Right hindlimb (tissue), 1 donor: Measurements from ENCODE around the gene SETD4.
"Not testable (repeated sequence)": the region's sequence is repeated elsewhere in the genome, so short reads cannot be mapped to it uniquely, and the experiment has no call there.

ENCODE experiments used
- DNase-seq: peaks from one replicate; pipeline ENCODE4 v3.0.0-alpha.2; 2018

Gene SETD4

DNA sequence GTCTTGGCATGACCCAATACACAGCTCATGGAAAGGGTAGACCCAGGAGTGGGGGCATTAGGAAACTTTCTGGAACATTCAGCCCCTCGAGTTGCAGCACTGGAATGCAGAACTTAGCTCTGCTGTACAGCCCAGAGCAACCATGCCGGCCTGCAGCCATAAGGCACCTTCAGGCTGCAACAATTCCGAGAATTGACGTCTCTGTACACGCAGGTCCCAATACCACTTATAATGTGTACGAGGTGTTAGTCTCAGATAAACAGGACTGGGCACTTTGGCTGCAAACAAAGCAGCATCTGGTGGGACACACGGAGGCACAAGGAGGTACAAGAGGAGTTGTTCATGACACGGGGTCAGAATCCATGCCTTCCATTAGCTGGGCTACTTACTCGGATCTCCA, 17.4 kb upstream of the SETD4 start:
- no peak for DNase-seq

GRCh38 chr21:36076878-36077655, 16.7 kb upstream of the SETD4 start:
- DNase-seq, result no peak

GRCh38 chr21:36075953-36076352, 15.6 kb upstream of the SETD4 start:
- DNase-seq, result no peak

- no peak for DNase-seq
Observed at GRCh38 chr21:36075171-36075570, 14.8 kb upstream of the SETD4 start.

GRCh38 chr21:36073911-36074310, 13.6 kb upstream of the SETD4 start:
- not testable (repeated sequence) for DNase-seq

DNA sequence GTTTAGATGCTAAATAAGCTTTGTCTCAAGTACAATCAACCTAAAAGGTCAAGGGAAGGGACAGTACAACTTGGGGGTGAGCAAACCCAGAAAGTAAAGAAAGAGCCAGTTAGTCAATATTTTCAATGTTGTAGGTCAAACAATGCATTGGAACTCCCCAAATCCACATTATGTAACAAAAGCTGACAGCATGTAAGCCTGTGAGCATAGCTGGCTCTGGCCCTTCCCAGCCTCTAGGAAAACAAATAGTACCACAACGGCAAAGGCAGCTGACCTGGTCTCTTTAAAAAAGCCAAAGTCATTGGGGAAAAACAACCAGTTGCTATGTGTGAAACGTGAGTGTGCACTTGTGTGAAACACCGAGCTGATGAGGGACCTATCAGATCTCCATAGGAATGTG, 12.9 kb upstream of the SETD4 start:
- no peak for DNase-seq

GRCh38 chr21:36072453-36073162, 12.3 kb upstream of the SETD4 start:
- DNase-seq, result no peak

DNA sequence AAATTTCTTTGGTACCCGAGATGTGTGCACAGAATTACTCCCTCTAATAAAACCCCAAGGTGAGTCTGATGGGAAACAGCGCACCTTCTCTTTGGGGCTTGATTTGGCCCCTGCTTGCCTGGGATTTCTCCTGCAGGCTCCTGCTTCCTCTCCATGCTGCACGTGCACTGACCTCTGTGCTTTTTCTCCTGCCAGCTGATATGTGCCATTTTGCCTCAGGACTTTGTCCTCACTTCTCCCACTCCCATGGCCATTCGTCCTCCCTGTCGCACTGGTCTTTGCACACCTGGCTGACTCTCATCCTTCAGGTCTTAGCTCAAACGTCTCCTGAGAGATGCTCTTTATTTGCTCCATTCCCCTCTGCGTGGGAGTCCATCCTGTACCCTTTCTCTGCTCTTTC, 10.7 kb upstream of the SETD4 start:
- DNase-seq, result no peak

- DNase-seq, result peak; percentile 92
Observed at GRCh38 chr21:36069713-36070583, 9.6 kb upstream of the SETD4 start, which contains the start of gene CBR1. TSS of gene CBR1 (plus strand) at chr21:36070024. CDS start at chr21:36070116, 92 bp downstream.

DNA sequence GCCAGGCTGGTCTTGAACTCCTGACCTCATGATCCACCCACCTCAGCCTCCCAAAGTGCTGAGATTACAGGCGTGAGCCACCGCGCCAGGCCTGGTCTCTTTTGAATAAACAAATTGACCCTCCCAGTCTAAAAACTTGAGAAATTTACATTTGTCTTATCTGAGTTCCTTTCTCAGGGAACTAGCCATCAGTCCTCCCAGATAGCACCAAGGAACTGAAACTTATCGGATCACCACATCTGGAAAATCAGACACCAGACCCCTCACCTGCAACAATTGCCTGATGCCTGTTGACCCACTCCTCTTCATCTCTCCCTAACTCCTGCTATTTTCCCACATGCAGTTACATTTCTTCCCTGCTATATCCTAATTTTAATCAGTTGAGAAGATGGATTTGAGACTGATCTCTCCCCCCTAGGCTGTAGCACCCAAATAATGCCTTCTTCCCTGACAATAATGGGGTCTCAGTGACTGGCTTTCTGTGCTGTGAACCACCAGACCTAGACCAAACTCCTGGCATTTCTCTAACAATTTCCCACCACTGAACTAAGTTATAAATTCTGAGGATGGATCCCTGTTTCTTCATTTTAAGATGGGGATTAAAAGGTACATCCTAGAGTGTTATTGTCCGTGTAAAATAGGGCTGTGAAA, 8.5 kb upstream of the SETD4 start:
- DNase-seq, result no peak

GRCh38 chr21:36065497-36066036, 5.2 kb upstream of the SETD4 start:
- no peak for DNase-seq

DNA sequence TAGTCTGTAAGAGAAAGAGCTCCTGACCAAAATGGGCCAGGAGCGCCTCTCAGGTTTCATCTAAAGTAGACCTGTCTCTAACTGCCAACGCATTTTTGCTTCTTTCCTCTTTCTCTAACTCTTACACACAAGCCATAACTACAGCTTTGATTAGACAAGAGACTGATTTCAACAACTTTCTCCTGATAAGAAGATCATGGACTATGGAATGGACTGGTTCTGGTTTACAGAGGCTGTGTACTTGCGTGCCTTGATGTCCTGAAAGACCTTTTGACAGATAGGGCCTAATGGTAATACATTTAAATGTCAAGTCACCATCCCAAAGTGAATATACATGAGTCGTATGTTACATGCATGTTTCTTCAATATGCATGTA, 3.7 kb upstream of the SETD4 start:
- no peak for DNase-seq

GRCh38 chr21:36063375-36064084, 3.2 kb upstream of the SETD4 start:
- no peak for DNase-seq

DNA sequence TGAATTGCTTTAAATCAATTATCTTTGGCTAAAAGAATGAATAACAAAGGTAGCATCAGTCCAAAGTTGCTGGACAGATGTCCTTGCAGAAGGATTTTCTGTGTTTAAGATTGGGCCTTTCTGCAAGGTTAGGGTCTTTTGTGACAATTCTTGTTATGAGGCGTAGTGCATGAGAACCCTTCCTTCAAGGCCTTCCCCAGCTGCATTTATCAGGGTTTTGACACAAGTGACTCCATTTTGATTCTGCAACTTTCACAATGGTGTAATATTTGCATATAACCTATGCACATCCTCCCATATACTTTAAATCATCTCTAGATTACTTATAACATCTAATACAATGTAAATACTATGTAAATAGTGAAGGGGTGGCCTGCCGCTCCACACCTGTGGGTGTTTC, 1.1 kb upstream of the SETD4 start:
- DNase-seq, result no peak

DNA sequence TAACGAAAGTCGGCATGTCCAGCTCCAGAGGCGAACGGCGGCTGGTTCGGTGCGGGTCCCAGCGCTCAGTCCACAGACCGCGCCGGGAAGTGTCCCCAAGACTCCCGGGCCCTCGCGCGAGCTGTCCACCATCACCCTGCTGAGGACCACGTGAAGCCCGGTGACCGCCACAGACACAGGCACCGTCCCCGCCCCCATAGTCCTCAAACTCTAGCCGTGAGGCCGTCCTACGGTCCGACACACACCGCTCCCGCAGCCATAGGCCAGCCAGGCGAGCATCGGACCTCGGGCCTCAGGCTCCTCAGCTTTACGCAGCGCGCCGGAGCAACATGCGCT, 535 bp downstream of the SETD4 start:
- DNase-seq, result no peak

GRCh38 chr21:36055551-36055950, 4.8 kb downstream of the SETD4 start:
- no peak for DNase-seq

DNA sequence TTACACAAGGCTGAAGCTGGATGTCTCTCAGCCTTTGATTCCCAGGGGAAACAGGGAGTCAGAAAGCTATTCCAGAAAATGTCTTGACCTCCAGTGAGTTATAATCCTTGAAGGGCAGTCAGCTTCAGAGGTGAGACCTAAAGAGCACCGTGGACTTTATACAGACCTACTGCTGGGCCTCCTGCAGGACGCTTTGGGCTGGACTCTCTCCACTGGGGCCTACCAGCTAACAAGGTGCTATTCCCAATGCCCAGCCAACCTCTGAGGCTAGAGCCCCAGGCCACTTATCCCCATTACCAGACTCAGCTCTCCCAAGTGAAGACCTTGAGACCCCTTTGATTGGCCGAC, 6.6 kb downstream of the SETD4 start:
- DNase-seq, result no peak

DNA sequence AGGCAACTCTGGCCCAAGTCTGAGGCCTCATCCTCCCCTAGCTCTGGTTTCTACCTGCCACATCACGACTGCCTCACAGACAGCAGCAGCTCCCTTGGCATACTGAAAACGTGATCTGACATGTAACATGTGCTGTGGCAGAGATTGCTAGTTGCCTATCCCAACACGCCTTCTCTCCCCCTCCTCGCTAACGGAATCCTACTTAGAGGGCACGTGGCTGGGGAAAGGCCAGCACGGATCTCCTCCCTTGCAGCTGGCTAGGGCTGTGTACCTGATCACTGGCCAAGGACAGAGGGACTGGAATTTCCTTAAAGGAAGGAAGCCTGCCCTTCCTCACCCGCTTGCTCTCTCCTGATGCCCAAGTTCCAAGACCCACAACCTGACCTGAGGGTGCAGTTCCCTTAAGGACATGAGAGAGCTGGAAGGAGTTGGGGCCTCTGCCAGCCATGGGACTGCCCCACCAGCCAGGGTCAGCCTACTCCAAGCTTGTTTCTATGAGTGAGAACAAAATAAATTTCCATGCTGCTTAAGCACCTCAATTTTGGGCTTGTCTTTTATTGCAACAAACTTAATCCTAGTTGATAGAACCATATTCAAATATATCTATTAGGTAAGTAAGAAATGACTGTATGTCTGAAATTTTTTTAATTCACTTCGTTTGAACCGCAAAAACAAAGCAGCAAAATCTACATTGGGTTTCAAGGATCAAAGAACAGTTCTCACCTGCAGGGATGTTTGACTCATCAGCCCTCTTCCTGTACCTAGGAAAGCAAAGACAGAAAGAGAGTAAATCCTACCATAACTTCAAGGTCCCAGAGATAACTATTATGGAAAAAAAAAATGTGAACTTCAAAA, 7.2 kb downstream of the SETD4 start:
- DNase-seq, result no peak

DNA sequence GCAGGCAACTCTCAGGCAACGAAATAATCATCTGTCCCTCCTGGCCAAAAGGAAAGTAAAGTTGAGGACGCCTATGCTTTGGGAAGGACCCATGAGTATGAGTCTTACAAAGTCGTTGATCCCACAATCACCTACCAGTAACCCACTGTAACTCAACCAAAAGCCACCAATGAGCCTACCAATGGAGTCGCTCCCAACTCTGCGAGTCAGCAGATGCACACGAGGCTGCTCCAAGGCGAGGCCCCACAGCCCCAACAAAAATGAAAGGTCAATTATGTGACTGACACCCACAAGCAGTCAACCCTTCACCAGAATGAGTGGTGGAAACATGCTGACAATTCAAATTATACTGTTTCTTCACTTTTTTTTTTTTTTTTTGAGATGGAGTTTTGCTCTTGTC, 12.0 kb downstream of the SETD4 start:
- DNase-seq, result no peak

DNA sequence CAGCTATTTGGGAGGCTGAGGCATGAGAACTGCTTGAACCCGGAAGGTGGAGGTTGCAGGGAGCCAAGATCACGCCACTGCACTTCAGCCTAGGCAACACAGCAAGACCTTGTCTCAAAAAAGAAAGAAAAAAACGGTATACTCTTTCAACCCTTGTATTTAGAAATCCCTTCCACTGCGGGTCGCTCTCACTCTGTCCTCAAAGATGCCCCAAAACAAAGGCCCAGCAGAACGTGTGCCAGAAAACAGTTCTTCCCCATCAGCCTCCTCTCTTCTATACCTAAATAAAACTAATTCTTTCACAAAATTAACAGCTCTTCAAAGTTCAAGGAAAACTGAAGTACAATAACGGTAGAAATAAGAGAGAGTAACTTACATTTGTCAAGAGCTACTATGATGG, 13.2 kb downstream of the SETD4 start:
- DNase-seq, result no peak

GRCh38 chr21:36045993-36046392, 14.3 kb downstream of the SETD4 start:
- DNase-seq, result no peak
